ENCODE results near the gene ATP5F1D.

ATP5F1D gene

DNA sequence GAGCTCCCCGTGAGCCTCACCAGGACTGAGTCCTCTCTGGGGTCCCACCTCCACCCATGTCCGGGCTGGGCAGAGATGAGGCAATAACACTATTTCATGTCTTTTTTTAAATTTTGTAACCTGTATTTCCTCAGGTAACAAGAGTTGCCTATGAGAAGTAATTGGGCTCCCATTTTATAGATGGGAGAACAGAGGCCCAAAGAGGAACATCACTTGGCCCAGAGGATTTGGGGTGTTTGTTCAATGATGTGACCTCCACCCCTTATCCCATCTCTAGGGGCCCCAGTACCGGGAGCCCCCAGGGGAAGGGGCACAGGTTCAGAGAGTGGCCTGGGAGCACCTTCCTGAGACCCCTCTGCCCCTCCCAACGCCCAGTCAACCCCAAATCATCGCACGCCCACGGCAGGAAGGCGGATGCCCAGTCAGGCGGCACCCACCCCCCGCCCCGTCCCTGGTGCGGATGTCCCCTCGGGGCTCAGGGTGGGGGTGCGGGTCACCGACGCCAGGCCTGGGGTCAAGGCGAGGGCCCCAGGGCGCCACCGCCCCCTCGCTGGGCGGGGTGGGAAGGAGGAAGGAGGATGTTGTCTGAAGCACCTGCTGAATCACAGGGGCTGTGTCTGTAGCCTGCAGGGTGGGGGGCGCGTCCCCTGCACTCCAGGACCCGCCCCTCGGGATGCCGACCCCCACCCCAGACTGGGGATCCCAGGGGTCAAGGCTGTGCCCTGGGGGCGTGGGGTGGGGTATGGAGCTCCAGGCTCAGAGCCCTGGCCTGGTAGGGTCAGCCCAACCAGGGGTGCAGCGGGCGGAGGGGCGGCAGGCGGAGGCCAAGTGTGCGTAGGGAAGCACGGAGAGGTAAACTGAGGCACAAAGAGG lies 18.6 kb downstream of the ATP5F1D start:
- DNase-seq = no peak

- peak; percentile 81 for DNase-seq
These were observed 19.4 kb downstream of the ATP5F1D start for GRCh38 chr19:1260749-1261537.

GRCh38 chr19:1261538-1261797 lies 19.9 kb downstream of the ATP5F1D start:
- DNase-seq = no peak

DNA sequence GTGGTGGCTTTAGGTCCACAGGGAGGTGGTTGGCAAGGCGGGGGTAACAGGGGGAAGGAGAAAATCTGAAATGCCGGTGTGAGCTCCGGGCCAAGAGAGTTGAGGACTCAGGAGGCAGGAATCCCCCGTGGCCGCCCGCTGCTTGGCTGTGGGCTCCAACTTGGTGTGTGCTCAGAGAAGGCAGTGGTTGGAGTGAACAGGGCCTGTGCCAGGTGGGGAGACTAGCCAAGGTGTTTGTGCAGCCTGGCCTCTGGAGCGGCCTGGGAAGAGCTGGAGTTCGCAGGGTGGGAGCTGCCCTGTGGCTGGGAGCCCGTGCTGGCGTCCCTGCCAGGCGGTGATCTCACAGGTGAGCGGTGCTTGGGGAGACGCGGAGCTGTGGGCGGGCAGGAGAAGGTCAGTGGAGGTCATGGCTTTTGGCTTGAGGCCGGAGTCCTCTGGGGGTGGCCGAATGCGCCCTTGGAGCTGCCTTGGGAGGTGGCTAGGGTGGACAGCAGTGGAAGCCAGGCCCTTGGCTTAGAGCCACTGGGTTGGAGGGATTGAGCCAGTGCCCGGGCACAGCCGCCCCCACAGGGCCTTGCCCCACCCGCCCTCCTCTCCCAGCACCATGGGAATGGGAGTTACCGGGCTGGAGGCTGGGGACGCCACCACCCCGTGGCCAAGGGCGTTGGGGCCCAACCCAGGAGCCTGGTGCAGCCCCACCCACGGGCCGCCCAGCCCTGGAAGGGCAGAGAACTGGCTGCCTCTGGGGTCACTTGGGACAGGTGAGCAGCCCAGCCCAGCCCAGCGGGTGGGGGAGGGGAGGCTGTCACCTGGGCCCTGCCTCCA lies 20.5 kb downstream of the ATP5F1D start:
- DNase-seq = no peak

DNA sequence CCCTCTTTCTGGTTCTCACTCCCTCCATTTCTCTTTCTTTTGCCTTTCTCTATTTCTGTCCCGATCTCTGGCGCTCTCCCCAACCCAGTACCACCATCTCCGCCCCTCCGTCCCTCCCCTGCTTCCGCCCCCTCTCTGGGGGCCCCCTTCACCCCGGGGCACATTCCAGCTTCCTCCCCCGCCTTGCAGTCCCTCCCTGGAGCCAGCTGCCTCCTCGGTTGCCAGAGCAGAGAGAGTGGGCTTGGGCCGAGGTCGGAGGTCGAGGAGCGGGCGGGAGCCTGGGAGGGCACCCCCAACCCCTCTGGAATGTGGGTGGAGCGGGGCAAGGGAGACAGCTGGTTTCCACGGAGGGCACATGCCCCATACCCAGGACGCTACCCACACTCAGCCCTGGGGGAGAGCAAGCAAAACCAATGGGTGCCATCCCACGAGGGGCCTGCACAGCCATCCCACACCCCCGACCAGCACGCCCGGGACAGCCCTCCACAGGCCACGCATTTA lies 21.1 kb downstream of the ATP5F1D start:
- DNase-seq = no peak

- no peak for DNase-seq
These were observed 21.6 kb downstream of the ATP5F1D start for GRCh38 chr19:1263188-1263587.

- no peak for DNase-seq
These were observed 23.5 kb downstream of the ATP5F1D start for GRCh38 chr19:1264801-1265614.

DNA sequence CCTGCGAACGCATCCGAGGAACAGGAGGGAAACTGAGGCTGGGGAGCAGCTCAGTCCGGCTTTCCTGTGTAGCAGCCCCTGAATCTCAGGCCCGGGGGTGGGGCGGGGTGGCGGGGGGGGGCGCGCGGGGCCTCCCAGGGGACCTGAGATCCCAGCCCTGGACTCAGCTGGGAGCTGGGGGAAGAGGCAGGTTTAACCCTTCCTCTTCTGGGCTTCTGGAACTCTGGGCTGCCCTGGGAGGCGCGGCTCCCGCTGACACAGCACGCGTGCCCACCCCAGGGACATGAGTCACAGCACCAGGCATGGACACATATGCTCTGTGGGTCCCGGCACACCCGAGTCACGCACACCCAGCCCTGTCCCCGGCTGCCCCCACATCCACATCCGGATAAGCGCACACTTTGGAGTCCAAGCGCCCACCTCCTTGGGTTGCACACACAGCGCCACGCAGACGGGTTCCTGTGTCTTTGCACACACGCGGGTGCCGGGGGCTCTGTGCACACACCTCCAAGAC lies 24.1 kb downstream of the ATP5F1D start:
- no peak for DNase-seq

DNA sequence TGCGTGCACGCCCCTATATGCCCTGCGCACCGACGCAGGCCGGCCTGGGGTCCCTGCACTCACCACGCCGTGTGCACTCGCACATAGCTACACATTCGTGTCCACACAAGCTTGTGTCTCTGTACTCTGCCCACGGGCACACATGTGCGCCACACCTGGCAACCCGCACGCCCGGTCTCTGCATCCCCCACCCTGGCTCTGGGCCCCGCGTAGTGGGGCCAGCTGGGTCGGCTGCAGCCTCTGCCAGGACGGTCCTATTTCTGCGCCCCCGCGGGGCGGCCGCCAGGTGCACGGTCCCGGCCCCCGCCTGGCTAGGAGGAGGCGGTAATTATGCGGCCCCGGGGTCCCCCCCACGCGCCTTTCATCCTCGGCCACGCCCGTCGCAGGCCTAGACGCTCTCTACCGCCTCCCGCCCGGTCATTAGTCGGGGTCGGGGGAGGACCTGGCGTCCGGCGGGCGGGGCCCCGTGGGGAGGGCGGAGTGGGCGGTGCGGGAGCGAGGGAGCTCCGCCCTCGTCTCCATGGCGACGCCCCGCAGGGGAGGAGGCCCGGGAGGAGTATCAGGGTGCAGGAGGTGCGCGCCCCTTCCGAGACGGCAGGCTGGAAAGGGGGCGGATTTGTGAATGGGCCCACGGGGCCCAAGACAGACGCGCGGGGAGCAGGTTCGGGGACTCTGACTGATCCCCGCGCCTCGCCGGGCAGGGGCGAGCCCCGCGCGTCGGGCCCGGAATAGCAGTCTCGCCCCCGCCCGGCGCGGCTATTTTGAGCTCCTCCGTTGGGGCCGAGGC lies 24.8 kb downstream of the ATP5F1D start:
- peak; percentile 43 for DNase-seq

DNA sequence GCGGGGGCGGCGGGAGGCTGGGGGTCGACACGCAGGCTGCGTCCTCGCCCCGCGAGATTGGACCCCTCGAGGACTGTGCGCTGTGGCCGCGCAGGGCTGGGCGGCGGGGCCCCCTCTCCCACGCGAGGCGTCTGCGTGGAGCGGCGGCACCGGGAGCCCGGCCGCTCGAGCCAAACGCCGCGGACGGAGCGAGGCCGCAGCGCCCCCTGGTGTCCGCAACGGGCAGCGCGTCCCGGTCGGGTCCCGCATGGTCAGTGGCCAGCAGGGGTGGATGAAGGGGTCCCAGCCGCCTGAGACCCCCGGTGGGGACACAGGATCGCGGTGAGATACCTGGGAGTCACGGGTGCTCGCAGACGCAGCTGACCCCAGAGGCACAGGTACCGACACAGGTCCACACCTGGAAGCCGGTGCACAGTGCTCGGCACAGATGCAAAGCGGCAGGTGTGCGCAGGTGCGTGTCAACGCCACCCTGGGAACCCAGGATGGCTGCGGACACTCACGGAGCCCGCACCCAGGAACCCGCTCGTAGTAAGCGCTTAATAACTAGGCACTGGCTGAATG lies 25.4 kb downstream of the ATP5F1D start:
- no peak for DNase-seq

GRCh38 chr19:1267477-1268225 lies 26.1 kb downstream of the ATP5F1D start:
- no peak for DNase-seq

DNA sequence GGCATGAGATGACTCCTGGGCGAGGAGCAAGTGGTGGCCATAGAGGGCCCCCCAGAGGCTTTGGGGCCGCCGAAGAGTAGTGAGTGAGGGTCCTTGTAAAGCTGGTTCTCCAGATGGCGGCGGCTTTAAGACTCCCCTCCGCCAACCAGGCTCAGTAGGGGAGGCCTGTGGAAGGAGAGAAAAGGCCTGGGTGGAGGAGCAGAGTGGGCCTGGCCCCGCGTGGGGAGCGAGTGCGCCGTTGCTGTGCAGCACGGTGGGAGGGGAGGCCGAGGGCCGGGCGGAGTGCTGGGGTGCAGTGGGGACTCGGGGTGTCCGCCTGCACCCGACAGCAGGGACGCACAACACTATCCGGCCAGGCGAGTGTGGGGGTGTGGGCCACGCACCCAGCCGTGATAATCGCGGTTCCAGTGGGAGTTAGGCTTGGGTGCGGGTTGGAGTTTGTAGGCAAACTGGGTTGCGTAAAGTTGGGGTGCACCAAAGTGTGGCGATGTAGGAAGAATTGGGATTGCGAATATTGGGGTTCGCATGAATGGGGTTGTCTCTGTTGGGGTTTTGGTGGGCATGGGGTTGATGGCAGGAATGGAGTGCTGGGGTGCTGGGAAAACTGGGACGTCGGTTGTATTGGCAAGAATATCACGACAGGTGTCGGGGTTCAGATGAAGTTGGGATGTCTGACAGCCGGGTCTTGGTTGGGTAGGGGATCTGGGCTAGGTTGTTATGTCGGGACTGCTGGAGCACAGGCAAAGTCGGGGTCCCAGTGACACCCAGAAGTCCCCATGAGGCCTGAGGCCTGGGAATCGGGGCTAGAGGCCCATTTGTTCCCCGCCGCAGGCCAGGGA lies 26.9 kb downstream of the ATP5F1D start:
- no peak for DNase-seq

GRCh38 chr19:1269065-1269477 lies 27.5 kb downstream of the ATP5F1D start, which contains the start of gene CIRBP:
TSS of gene CIRBP (plus strand) at chr19:1269332. CDS start at chr19:1270934, 1,602 bp downstream.
- DNase-seq = peak; percentile 91

- peak; percentile 65 for DNase-seq
These were observed 28.1 kb downstream of the ATP5F1D start for GRCh38 chr19:1269478-1270212.

DNA sequence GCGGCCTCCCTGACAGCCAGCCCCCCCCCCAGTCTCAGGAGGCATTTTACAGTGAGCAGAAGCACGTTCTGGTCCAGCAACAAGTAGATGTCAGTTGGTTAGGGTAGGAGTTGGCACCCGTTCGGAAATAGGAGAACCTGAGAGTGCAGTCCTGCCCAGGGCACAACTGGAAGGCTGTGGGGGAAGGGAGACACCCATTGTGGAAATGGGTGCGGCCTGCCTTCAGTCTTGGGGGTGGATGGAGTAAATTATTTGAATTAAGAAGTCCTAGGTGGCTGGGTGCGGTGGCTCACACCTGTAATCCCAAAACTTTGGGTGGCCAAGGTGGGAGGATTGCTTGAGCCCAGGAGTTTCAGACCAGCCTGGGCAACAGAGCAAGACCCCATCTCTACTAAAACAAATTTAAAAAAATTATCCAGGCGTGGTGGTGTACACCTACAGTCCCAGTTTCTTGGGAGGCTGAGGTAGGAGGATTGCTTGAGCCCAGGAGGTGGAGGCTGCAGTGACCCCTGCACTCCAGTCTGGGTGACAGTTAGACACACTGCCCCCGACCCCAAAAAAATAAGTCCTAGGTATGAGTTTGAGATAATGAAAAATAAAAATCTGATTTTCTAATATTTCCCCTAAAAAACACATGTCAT lies 28.8 kb downstream of the ATP5F1D start:
- DNase-seq = no peak

GRCh38 chr19:1270854-1271527 lies 29.4 kb downstream of the ATP5F1D start:
- DNase-seq = no peak
